B cell (primary cell): Measurements from ENCODE around the gene NCKAP5L. TPM values are rescaled to one million over a fixed set of nuclear protein-coding genes. Genes with fewer than 3 reads are reported as not detected.

Experiments used
- ATAC-seq: fragments of 200-7000 bp; cut with Tn5 transposase; one replicate; pipeline ENCODE4 v1.10.0; 2021; ENCODE audit warnings: low read depth, mild to moderate bottlenecking, moderate number of reproducible peaks, moderate library complexity
- CTCF ChIA-PET: fragments of 350-600 bp; sonication (Branson Sonifier 250); formaldehyde crosslinking; loops from one replicate; lab custom pipeline; 2021; ENCODE audit warnings: antibody characterized with exemption, inconsistent platforms; lab: Charles Lee
- POLR2A ChIA-PET: fragments of 350-600 bp; sonication (Branson Sonifier 250); formaldehyde crosslinking; loops from one replicate; lab custom pipeline; 2021; ENCODE audit warnings: antibody characterized with exemption; lab: Charles Lee
- DNase-seq: peaks from one replicate; pipeline ENCODE4 v3.0.0; 2013
- H2AFZ ChIP-seq: 2 replicates; pipeline ENCODE4 v1.6.1; 2012; ENCODE audit warnings: mild to moderate bottlenecking, low read depth, low read length; ENCODE audit not compliant: insufficient read depth, poor library complexity, severe bottlenecking
- H3K27ac ChIP-seq, 2 donors: 1 replicate in 1 of 2; 2 replicates in 1 of 2; pipeline ENCODE4 v1.5.1; 2012 to 2013; ENCODE audit warnings: low read length in 2 of 2, mild to moderate bottlenecking in 2 of 2, moderate library complexity in 1 of 2
- H3K27me3 ChIP-seq, 4 experiments: fragments of 200-600 bp in 1 of 4; sonication (generic) in 1 of 4; replicated peaks in 1 of 4; 1 replicate in 2 of 4; 2 replicates in 2 of 4; pipeline versions ENCODE4 v1.6.1 to v1.7.0; 2013 to 2016; ENCODE audit warnings: low read length in 3 of 4, mild to moderate bottlenecking in 2 of 4, mixed read lengths in 1 of 4, moderate library complexity in 1 of 4; ENCODE audit not compliant: insufficient read depth in 4 of 4, control insufficient read depth in 3 of 4; ENCODE audit errors: control extremely low read depth in 1 of 4
- H3K36me3 ChIP-seq, 2 experiments: replicated peaks in 1 of 2; 1 replicate in 1 of 2; 2 replicates in 1 of 2; pipeline versions ENCODE4 v1.6.1 to v1.7.1; 2013; ENCODE audit warnings: low read length in 1 of 2; ENCODE audit not compliant: insufficient read depth in 2 of 2, control insufficient read depth in 1 of 2; ENCODE audit errors: control extremely low read depth in 1 of 2, extremely low read depth in 1 of 2
- H3K4me1 ChIP-seq, 2 donors: fragments of 200-600 bp in 1 of 2; sonication (generic) in 1 of 2; 1 replicate in 1 of 2; 2 replicates in 1 of 2; pipeline versions ENCODE4 v1.5.1 to v1.6.1; 2013 to 2017; ENCODE audit warnings: low read length in 2 of 2; ENCODE audit not compliant: control insufficient read depth in 2 of 2, insufficient read depth in 2 of 2
- H3K4me2 ChIP-seq: replicated peaks from 2 replicates; pipeline ENCODE3; 2012; ENCODE audit warnings: mild to moderate bottlenecking, low read depth, low read length; ENCODE audit not compliant: poor library complexity, severe bottlenecking
- H3K4me3 ChIP-seq, 5 experiments: fragments of 200-600 bp in 1 of 5; sonication (generic) in 1 of 5; 1 replicate in 3 of 5; 2 replicates in 2 of 5; pipeline versions ENCODE4 v1.5.1 to v1.7.0; 2011 to 2016; ENCODE audit warnings: low read length in 4 of 5, mild to moderate bottlenecking in 4 of 5, low read depth in 2 of 5, control low read depth in 1 of 5, moderate library complexity in 1 of 5; ENCODE audit not compliant: insufficient read depth in 1 of 5; ENCODE audit errors: control extremely low read depth in 1 of 5, extremely low read depth in 1 of 5
- H3K79me2 ChIP-seq: fragments of 200-600 bp; sonication (generic); one replicate; pipeline ENCODE4 v1.6.0; 2016; ENCODE audit warnings: low read length; ENCODE audit not compliant: control insufficient read depth, insufficient read depth
- H3K9ac ChIP-seq: fragments of 200-600 bp; sonication (generic); 2 replicates; pipeline ENCODE4 v1.6.1; 2017; ENCODE audit warnings: mild to moderate bottlenecking, low read length, moderate library complexity
- H3K9me3 ChIP-seq, 3 donors: one replicate each; pipeline versions ENCODE4 v1.6.1 to v1.7.1; 2013; ENCODE audit warnings: low read length in 2 of 3; ENCODE audit not compliant: control insufficient read depth in 2 of 3, insufficient read depth in 1 of 3; ENCODE audit errors: control extremely low read depth in 1 of 3
- H4K20me1 ChIP-seq: 2 replicates; pipeline ENCODE4 v1.6.0; 2012; ENCODE audit warnings: mild to moderate bottlenecking, low read length; ENCODE audit not compliant: insufficient read depth, control insufficient read depth, poor library complexity, severe bottlenecking
- H3K27ac Mint-ChIP-seq: one replicate; pipeline ENCODE4 v1.8.0; 2021; ENCODE audit warnings: mixed read lengths
- H3K27me3 Mint-ChIP-seq: one replicate; pipeline ENCODE4 v1.8.0; 2021; ENCODE audit warnings: mixed read lengths
- H3K4me1 Mint-ChIP-seq: one replicate; pipeline ENCODE4 v1.8.0; 2021; ENCODE audit warnings: mixed read lengths
- H3K4me3 Mint-ChIP-seq: one replicate; pipeline ENCODE4 v1.8.0; 2021; ENCODE audit warnings: mixed read lengths
- H3K9me3 Mint-ChIP-seq: one replicate; pipeline ENCODE4 v1.8.0; 2022; ENCODE audit warnings: mixed read lengths; ENCODE audit not compliant: insufficient read depth
- CTCF ChIP-seq: fragments of 200-600 bp; IDR thresholded peaks from one replicate; pipeline ENCODE4 v1.8.0; 2022; ENCODE audit warnings: antibody characterized with exemption, mild to moderate bottlenecking
- EZH2 ChIP-seq: IDR thresholded peaks from 2 replicates; pipeline ENCODE4 v1.6.1; 2012; ENCODE audit warnings: borderline replicate concordance, low read depth, mild to moderate bottlenecking, moderate library complexity, low read length; ENCODE audit not compliant: insufficient read depth, poor library complexity, severe bottlenecking
- WGBS: methylation state at CpG from one replicate; pipeline ENCODE4 v1.1.5; 2013; ENCODE audit warnings: missing lambda C conversion rate; ENCODE audit not compliant: insufficient coverage; 5-methylcytosine and 5-hydroxymethylcytosine counted together
- intact Hi-C: fragments of 100-400 bp; cut with micrococcal nuclease; formaldehyde crosslinking; loops from one replicate; pipeline ENCODE4 v1.10.0; 2022
- polyA plus RNA-seq: library from polyadenylated mRNA; depleted of rRNA; stranded (reverse); fragments of >200 nt; gene quantifications from 2 replicates; pipeline ENCODE4 v1.2.3, GENCODE V29; 2012
- total RNA-seq, 2 donors: library from RNA; stranded (reverse); fragments of 120-200 nt in 1 of 2; gene quantifications; 1 replicate in 1 of 2; 2 replicates in 1 of 2; pipeline versions ENCODE4 v1.2.3 to v1.2.4, GENCODE V29; 2013 to 2022

Gene NCKAP5L
- total and polyA plus RNA-seq, 2 donors (not counting 1 experiment from before 2014, with no cell fraction given) = 3.2 to 13.2 TPM

- Histone ChIP-seq H2AFZ (no peak overlapping the region), H3K4me3 (no peak overlapping the region), H3K9ac (no peak overlapping the region), H3K9me3 (no peaks in the 10 kb centered on the region), H3K27me3 (no peaks in the 10 kb centered on the region), H3K4me1 (no peaks in the 10 kb centered on the region), H4K20me1 (no peaks in the 10 kb centered on the region), H3K4me2 (no peak overlapping the region), H3K27ac (no peak overlapping the region), H3K36me3 (no peaks in the 10 kb centered on the region), H3K79me2 (no peaks in the 10 kb centered on the region)
- TF ChIP-seq EZH2 = no peak
- no peak for TF ChIP-seq CTCF
- DNase-seq (no peak), ATAC-seq (no peak)
- ChIA-PET CTCF (interaction anchor here (1.2 to 1.6 kb wide), 3 partner anchors 11 to 128 kb away, joined by 3 to 4 read pairs (median 3); partner anchors contain the start of gene TMBIM6), POLR2A (interaction anchor here (0.5 kb wide), 1 partner anchor 11 kb away, joined by 3 read pairs; no protein-coding TSS in a partner anchor)
- H3K4me1 Mint-ChIP-seq = no peaks in the 10 kb centered on the region
- no peaks in the 10 kb centered on the region for H3K9me3 Mint-ChIP-seq
- no peak overlapping the region for H3K27ac Mint-ChIP-seq
- 50% methylated on average over 12 of the region's 16 CpGs for WGBS
- H3K27me3 Mint-ChIP-seq = peaks cover 14% of the 10 kb centered on the region
- no peak overlapping the region for H3K4me3 Mint-ChIP-seq
- intact Hi-C loops = loop anchor here (5.0 kb wide), 1 partner anchor 188 kb away; the partner anchor contains the start of gene ASIC1
Measured at GRCh38 chr12:49868952-49869815, 41.0 kb upstream of the NCKAP5L start.

- Histone ChIP-seq H4K20me1 (no peaks in the 10 kb centered on the region), H3K9ac (no peak overlapping the region), H3K4me3 (no peak overlapping the region), H3K4me2 (no peak overlapping the region), H3K27me3 (no peaks in the 10 kb centered on the region), H3K4me1 (no peaks in the 10 kb centered on the region), H2AFZ (no peak overlapping the region), H3K36me3 (no peaks in the 10 kb centered on the region), H3K9me3 (no peaks in the 10 kb centered on the region), H3K27ac (no peak overlapping the region), H3K79me2 (no peaks in the 10 kb centered on the region)
- no peak overlapping the region for H3K27ac Mint-ChIP-seq
- ATAC-seq (no peak), DNase-seq (no peak)
- intact Hi-C loops = loop anchor here (5.0 kb wide), 1 partner anchor 189 kb away; the partner anchor contains the start of gene ASIC1
- WGBS = 95% methylated on average over 14 of the region's 16 CpGs
- no peak overlapping the region for H3K4me3 Mint-ChIP-seq
- H3K9me3 Mint-ChIP-seq = no peaks in the 10 kb centered on the region
- ChIA-PET POLR2A (no interaction called here), CTCF (interaction anchor here (1.1 to 2.8 kb wide), 7 partner anchors 12 to 127 kb away, joined by 3 to 7 read pairs (median 4); partner anchors contain the start of genes BCDIN3D and TMBIM6)
- H3K4me1 Mint-ChIP-seq = no peaks in the 10 kb centered on the region
- TF ChIP-seq EZH2 (no peak), CTCF (no peak)
- peaks cover 14% of the 10 kb centered on the region for H3K27me3 Mint-ChIP-seq
Measured at GRCh38 chr12:49868449-49868848, 40.2 kb upstream of the NCKAP5L start.
